ENCODE data around the gene PDE4D. TPM values are rescaled to one million over a fixed set of nuclear protein-coding genes. Genes with fewer than 3 reads are reported as not detected.
A peak's percentile ranks its signal among the peaks of the same experiment; 100 is the strongest.

Gene PDE4D
- total and polyA plus RNA-seq, 2 experiments from 2014 or later, result 4.3 to 9.7 TPM

DNA sequence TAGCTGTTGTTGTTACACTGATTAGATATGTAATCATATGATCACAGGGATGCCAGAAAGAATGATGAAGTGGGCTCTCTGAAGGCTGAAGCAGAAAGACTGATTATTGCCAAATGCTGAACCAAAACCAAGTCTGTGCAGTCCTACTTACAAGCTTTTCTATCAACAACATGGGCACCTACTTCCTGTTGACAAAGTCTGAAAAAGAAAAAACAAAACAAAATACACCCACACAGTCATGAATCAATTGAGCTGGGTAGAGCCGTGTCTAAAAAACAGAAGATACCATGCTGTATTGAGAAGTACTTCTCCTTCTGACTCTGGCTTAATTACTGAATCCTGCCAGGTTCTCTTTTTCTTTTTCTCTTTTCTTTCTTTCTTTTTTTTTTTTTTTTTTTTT, 947.3 kb downstream of the PDE4D start:
- WGBS, 2 experiments (ENCODE audit: low coverage in 1 of 2, low lambda C conversion rate in 2 of 2, missing lambda C conversion rate in 2 of 2), result 35 to 40% methylated on average over 1 of the region's 1 CpG
- Histone ChIP-seq H4K20me1 (ENCODE audit: insufficient read depth) (no peaks in the 10 kb centered on the region), H3K9me3 (ENCODE audit: low read depth) (no peaks in the 10 kb centered on the region), H3K36me3 (ENCODE audit: low read depth) (no peaks in the 10 kb centered on the region), H3K79me2 (ENCODE audit: insufficient read depth) (no peaks in the 10 kb centered on the region), H3K27ac (no peak overlapping the region), H3K9me2 (ENCODE audit: insufficient read depth) (no peaks in the 10 kb centered on the region), H2AFZ (no peak overlapping the region), H3K9ac (no peak overlapping the region), H3K4me3 (no peak overlapping the region), H3K4me1 (ENCODE audit: insufficient read depth) (no peaks in the 10 kb centered on the region), H3F3A (ENCODE audit: insufficient read depth) (no peaks in the 10 kb centered on the region), H3K4me2 (ENCODE audit: unreplicated experiment) (no peak overlapping the region), H3K27me3 (replicated peaks; ENCODE audit: insufficient read depth) (no peaks in the 10 kb centered on the region)
- no peak for DNase-seq
- TF ChIP-seq EZH2phosphoT487 (IDR thresholded peaks at IDR 0.05; ENCODE audit: insufficient read depth, low read depth) (no peak), EZH2 (IDR thresholded peaks at IDR 0.05; ENCODE audit: insufficient read depth, poor library complexity, severe bottlenecking) (no peak)
- in situ Hi-C loops (cut with MboI), result no loop called here

DNA sequence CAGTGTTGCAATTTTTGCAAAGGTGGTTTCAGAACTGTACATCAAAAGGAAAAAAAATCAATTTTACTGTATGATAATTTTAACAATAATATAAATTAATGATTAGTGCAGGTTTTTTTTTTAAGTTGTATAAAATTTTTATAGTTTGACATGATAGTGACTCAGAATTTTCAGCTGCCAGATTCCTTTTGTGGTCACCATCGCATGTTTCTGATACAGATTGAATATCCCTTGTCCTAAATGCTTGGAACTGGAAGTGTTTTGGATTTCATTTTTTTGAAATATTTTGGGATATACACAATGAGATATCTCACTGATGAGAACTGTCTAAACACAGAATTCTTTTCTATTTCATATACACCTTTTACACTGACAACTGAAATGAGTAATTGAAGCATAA, 949.3 kb downstream of the PDE4D start:
- Histone ChIP-seq H3K9me3 (ENCODE audit: low read depth) (no peaks in the 10 kb centered on the region), H3K9me2 (ENCODE audit: insufficient read depth) (no peaks in the 10 kb centered on the region), H3K4me1 (ENCODE audit: insufficient read depth) (no peaks in the 10 kb centered on the region), H3F3A (ENCODE audit: insufficient read depth) (no peaks in the 10 kb centered on the region), H3K4me2 (ENCODE audit: unreplicated experiment) (no peak overlapping the region), H3K79me2 (ENCODE audit: insufficient read depth) (no peaks in the 10 kb centered on the region), H4K20me1 (ENCODE audit: insufficient read depth) (no peaks in the 10 kb centered on the region), H3K27ac (no peak overlapping the region), H2AFZ (no peak overlapping the region), H3K27me3 (replicated peaks; ENCODE audit: insufficient read depth) (no peaks in the 10 kb centered on the region), H3K36me3 (ENCODE audit: low read depth) (no peaks in the 10 kb centered on the region), H3K9ac (no peak overlapping the region), H3K4me3 (no peak overlapping the region)
- WGBS, 2 experiments (ENCODE audit: low coverage in 1 of 2, low lambda C conversion rate in 2 of 2, missing lambda C conversion rate in 2 of 2), result 75 to 84% methylated on average over 1 of the region's 1 CpG
- TF ChIP-seq EZH2phosphoT487 (IDR thresholded peaks at IDR 0.05; ENCODE audit: insufficient read depth, low read depth) (no peak), EZH2 (IDR thresholded peaks at IDR 0.05; ENCODE audit: insufficient read depth, poor library complexity, severe bottlenecking) (no peak)
- in situ Hi-C loops (cut with MboI), result no loop called here
- DNase-seq, result peak; percentile 26

DNA sequence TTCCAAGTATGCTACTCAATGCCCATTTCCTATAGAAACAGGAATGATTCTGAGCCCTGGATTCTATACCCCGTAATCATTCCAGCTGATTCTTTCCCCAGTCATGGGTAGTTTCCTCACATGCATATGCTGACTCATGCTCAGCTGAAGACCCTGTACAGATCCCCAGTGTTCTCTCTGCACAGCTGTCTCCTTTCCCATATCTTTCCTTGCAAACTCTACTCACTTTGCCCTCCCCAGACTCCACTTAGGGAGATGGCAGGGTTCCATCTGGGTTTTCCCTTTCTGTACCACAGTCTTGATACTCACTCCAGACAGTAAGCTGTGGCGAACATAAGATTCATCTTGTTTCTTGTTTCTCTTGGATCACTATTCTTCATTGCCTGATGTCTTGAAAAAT, 953.1 kb downstream of the PDE4D start:
- no peaks in the 10 kb centered on the region for H3K36me3 ChIP-seq (ENCODE audit: low read depth)
- H4K20me1 ChIP-seq (ENCODE audit: insufficient read depth), result no peaks in the 10 kb centered on the region
- in situ Hi-C loops (cut with MboI), result no loop called here
- H3K4me3 ChIP-seq, result no peak overlapping the region
- H3K9me3 ChIP-seq (ENCODE audit: low read depth), result no peaks in the 10 kb centered on the region
- TF ChIP-seq EZH2 (IDR thresholded peaks at IDR 0.05; ENCODE audit: insufficient read depth, poor library complexity, severe bottlenecking), result no peak
- TF ChIP-seq EZH2phosphoT487 (IDR thresholded peaks at IDR 0.05; ENCODE audit: insufficient read depth, low read depth), result no peak
- DNase-seq, result no peak
- no peak overlapping the region for H3K4me2 ChIP-seq (ENCODE audit: unreplicated experiment)
- no peaks in the 10 kb centered on the region for H3K27me3 ChIP-seq (replicated peaks; ENCODE audit: insufficient read depth)
- H3K4me1 ChIP-seq (ENCODE audit: insufficient read depth), result no peaks in the 10 kb centered on the region
- H3K9ac ChIP-seq, result no peak overlapping the region
- 61 to 74% methylated on average over 2 of the region's 2 CpGs for WGBS, 2 experiments (ENCODE audit: low coverage in 1 of 2, low lambda C conversion rate in 2 of 2, missing lambda C conversion rate in 2 of 2)
- no peak overlapping the region for H3K27ac ChIP-seq
- H3K79me2 ChIP-seq (ENCODE audit: insufficient read depth), result no peaks in the 10 kb centered on the region
- no peaks in the 10 kb centered on the region for H3K9me2 ChIP-seq (ENCODE audit: insufficient read depth)
- H3F3A ChIP-seq (ENCODE audit: insufficient read depth), result no peaks in the 10 kb centered on the region
- no peak overlapping the region for H2AFZ ChIP-seq

DNA sequence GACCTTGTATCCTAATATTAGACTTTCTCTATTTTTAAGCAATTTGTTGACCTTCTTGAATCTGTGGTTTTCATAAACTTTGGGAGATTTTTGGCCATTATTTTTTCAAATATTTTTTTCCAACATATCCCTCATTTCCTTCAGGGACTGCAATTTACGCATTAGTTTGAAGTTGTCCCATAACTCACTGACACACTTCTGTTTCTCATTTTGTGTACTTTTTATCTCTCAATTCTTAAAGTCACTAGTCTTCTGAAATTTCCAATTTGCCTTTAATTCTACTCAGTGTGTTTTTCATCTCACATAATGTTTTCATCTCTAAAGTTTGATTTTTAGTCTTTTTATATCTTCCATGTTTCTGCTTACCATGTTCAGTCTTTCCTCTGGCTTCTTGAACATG, 953.9 kb downstream of the PDE4D start:
- in situ Hi-C loops (cut with MboI), result no loop called here
- Histone ChIP-seq H3K9me2 (ENCODE audit: insufficient read depth) (no peaks in the 10 kb centered on the region), H3K4me1 (ENCODE audit: insufficient read depth) (no peaks in the 10 kb centered on the region), H4K20me1 (ENCODE audit: insufficient read depth) (no peaks in the 10 kb centered on the region), H3K9me3 (ENCODE audit: low read depth) (no peaks in the 10 kb centered on the region), H3K4me2 (ENCODE audit: unreplicated experiment) (no peak overlapping the region), H3F3A (ENCODE audit: insufficient read depth) (no peaks in the 10 kb centered on the region), H3K79me2 (ENCODE audit: insufficient read depth) (no peaks in the 10 kb centered on the region), H3K36me3 (ENCODE audit: low read depth) (no peaks in the 10 kb centered on the region), H3K27me3 (replicated peaks; ENCODE audit: insufficient read depth) (no peaks in the 10 kb centered on the region), H3K27ac (no peak overlapping the region), H3K9ac (no peak overlapping the region), H3K4me3 (no peak overlapping the region), H2AFZ (no peak overlapping the region)
- DNase-seq, result no peak
- 30 to 39% methylated on average over 1 of the region's 1 CpG for WGBS, 2 experiments (ENCODE audit: low coverage in 1 of 2, low lambda C conversion rate in 2 of 2, missing lambda C conversion rate in 2 of 2)
- no peak for TF ChIP-seq EZH2phosphoT487 (IDR thresholded peaks at IDR 0.05; ENCODE audit: insufficient read depth, low read depth)
- no peak for TF ChIP-seq EZH2 (IDR thresholded peaks at IDR 0.05; ENCODE audit: insufficient read depth, poor library complexity, severe bottlenecking)

Measured in GM23248 (cell line).